Caco-2 (cell line): ENCODE measurements around the gene CORO7. TPM values are rescaled to one million over a fixed set of nuclear protein-coding genes. Genes with fewer than 3 reads are reported as not detected.
"Not testable (repeated sequence)": the region's sequence is repeated elsewhere in the genome, so short reads cannot be mapped to it uniquely, and the experiment has no call there.

Experiments used
- BruUV-seq: library from RNA; stranded (reverse); fragments of 400-500 nt; replicated peaks from 2 replicates; lab custom pipeline; 2021; lab: Mats Ljungman, UMichigan
- CTCF ChIA-PET: fragments of 300-600 bp; sonication (Branson Sonifier 250); formaldehyde crosslinking; loops from one replicate; lab custom pipeline; 2022; ENCODE audit warnings: antibody characterized with exemption; lab: Charles Lee
- POLR2A ChIA-PET: fragments of 300-600 bp; sonication (Branson Sonifier 250); formaldehyde crosslinking; loops from one replicate; lab custom pipeline; 2022; ENCODE audit warnings: antibody characterized with exemption; lab: Charles Lee
- DNase-seq, 2 experiments: peaks; one replicate each; pipeline versions ENCODE4 v3.0.0 to v3.0.0-alpha.2; 2020 to 2022
- H3K27me3 ChIP-seq: replicated peaks from 2 replicates; pipeline ENCODE4 v1.6.0; 2011; ENCODE audit warnings: low read length; ENCODE audit not compliant: control insufficient read depth, insufficient read depth
- H3K36me3 ChIP-seq: 2 replicates; pipeline ENCODE4 v1.5.1; 2011; ENCODE audit warnings: low read length; ENCODE audit not compliant: control insufficient read depth, insufficient read depth
- H3K4me1 ChIP-seq: fragments of 250-450 bp; sonication (Bioruptor Pico); 2 replicates; pipeline ENCODE4 v1.5.1; 2020; ENCODE audit warnings: mild to moderate bottlenecking
- H3K4me3 ChIP-seq: 2 replicates; pipeline ENCODE4 v1.5.1; 2011; ENCODE audit warnings: low read depth, mild to moderate bottlenecking, control low read depth, low read length
- H3K9me3 ChIP-seq: fragments of 250-450 bp; sonication (Bioruptor Pico); 2 replicates; pipeline ENCODE4 v1.5.1; 2020; ENCODE audit warnings: mild to moderate bottlenecking, moderate library complexity
- H3K27ac Mint-ChIP-seq: one replicate; pipeline ENCODE4 v1.8.0; 2022; ENCODE audit warnings: mixed read lengths; ENCODE audit not compliant: unreplicated experiment
- H3K27me3 Mint-ChIP-seq: one replicate; pipeline ENCODE4 v1.8.0; 2022; ENCODE audit warnings: mixed read lengths; ENCODE audit not compliant: insufficient read depth, unreplicated experiment
- H3K36me3 Mint-ChIP-seq: one replicate; pipeline ENCODE4 v1.8.0; 2022; ENCODE audit warnings: mild to moderate bottlenecking, mixed read lengths; ENCODE audit not compliant: insufficient read depth, unreplicated experiment
- H3K4me1 Mint-ChIP-seq: one replicate; pipeline ENCODE4 v1.8.0; 2022; ENCODE audit warnings: low read depth, mixed read lengths; ENCODE audit not compliant: unreplicated experiment
- H3K4me3 Mint-ChIP-seq: one replicate; pipeline ENCODE4 v1.8.0; 2022; ENCODE audit warnings: mild to moderate bottlenecking, moderate library complexity, mixed read lengths; ENCODE audit not compliant: unreplicated experiment
- H3K9me3 Mint-ChIP-seq: one replicate; pipeline ENCODE4 v1.8.0; 2022; ENCODE audit warnings: mixed read lengths; ENCODE audit not compliant: unreplicated experiment
- CTCF ChIP-seq, 2 experiments: fragments of 200-600 bp in 1 of 2; IDR thresholded peaks; 1 replicate in 1 of 2; 2 replicates in 1 of 2; pipeline versions ENCODE4 v1.5.1 to v1.8.0; 2011 to 2022; ENCODE audit warnings: antibody characterized with exemption in 1 of 2, control low read depth in 1 of 2, inconsistent platforms in 1 of 2, low read depth in 1 of 2, low read length in 1 of 2, mild to moderate bottlenecking in 1 of 2, moderate library complexity in 1 of 2; ENCODE audit not compliant: insufficient read depth in 1 of 2, severe bottlenecking in 1 of 2, unreplicated experiment in 1 of 2
- intact Hi-C: fragments of 100-400 bp; cut with micrococcal nuclease; formaldehyde crosslinking; loops from one replicate; pipeline ENCODE4 v1.10.0; 2022; ENCODE audit not compliant: unreplicated experiment
- total RNA-seq: library from RNA; stranded (reverse); gene quantifications from 2 replicates; pipeline ENCODE4 v1.2.3, GENCODE V29; 2022

Gene CORO7
- total RNA-seq, 1 experiment from 2014 or later: 23.1 TPM

DNA sequence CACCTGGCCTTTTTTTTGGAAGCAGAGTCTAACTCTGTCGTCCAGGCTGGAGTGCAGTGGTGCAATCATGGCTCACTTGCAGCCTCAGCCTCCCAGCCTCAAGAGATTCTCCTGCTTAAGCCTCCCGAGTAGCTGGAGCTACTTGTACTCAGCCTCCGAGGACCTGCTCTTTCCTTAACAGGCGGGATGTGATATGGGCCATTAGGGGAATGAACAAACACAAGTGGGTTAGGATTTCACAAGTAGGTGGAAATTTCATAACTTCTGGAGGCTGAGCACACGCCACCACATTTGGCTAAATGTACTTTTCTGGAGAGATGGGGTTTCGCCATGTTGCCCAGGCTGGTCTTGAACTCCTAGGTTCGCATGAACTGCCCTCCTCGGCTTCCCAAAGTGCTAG, 69.4 kb downstream of the CORO7 start:
- Mint-ChIP-seq H3K27me3 (no peaks in the 10 kb centered on the region), H3K36me3 (peaks cover 18% of the 10 kb centered on the region), H3K27ac (no peak overlapping the region), H3K9me3 (no peaks in the 10 kb centered on the region), H3K4me1 (no peaks in the 10 kb centered on the region), H3K4me3 (no peak overlapping the region)
- CTCF ChIA-PET: no interaction called here
- Histone ChIP-seq H3K27me3 (no peaks in the 10 kb centered on the region), H3K36me3 (no peaks in the 10 kb centered on the region; the same call in 1 of the 2 replicates), H3K4me3 (no peak overlapping the region), H3K4me1 (no peaks in the 10 kb centered on the region), H3K9me3 (no peaks in the 10 kb centered on the region)
- intact Hi-C loops: no loop called here
- POLR2A ChIA-PET: no interaction called here
- no peak for TF ChIP-seq CTCF (IDR thresholded peaks at IDR 0.05; ENCODE audit: insufficient read depth in 1 of 2, low read depth in 1 of 2, low read length in 1 of 2, severe bottlenecking in 1 of 2, unreplicated experiment in 1 of 2)
- no TSS peak for BruUV-seq
- no peak for DNase-seq

DNA sequence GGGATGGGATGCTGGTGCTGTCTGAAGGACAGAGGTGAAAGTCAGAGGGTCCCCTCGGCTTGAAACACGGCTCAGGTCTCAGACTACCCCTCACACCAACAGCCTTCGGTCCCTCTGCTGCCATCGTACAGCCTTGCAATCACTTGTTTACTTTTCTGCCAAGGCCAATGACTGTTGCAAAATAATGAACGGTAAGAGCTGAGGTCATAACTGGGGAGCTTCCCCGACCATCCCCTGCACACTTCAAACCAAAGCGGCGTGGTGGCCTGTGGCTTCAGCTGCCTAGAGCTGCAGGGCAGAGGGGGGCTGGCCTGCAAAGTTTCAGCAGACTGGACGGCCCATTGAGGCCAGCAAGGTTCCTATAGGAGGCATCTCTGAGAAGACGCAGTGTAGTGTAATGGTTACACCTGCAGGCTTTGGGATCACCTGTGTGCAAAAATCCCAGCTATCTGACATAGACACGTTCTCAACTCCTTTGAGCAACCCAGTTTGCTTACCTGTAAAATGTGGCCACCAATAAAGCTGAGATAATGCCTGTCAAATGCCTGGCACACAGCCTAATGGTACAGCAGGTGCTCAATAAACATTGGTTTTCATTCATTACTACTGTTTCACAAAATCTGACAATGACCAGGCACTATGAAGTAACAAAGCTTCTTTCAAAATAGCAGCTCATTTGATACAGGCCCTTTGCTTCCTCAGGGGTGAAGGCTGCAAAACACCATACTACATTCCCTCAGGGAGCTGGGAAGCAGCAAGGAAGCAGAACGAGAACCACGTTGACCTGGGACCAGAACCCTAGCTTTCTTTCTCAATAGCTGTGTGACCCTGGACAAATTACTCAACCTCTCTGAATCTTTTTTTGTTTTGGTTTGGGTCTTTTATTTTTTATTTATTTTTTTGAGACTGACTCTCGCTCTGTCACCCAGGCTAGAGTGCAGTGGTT, 70.3 kb downstream of the CORO7 start:
- Histone ChIP-seq H3K27me3 (no peaks in the 10 kb centered on the region), H3K4me1 (no peaks in the 10 kb centered on the region), H3K9me3 (no peaks in the 10 kb centered on the region), H3K4me3 (no peak overlapping the region), H3K36me3 (no peaks in the 10 kb centered on the region; the same call in 1 of the 2 replicates)
- no peak for TF ChIP-seq CTCF (IDR thresholded peaks at IDR 0.05; ENCODE audit: insufficient read depth in 1 of 2, low read depth in 1 of 2, low read length in 1 of 2, severe bottlenecking in 1 of 2, unreplicated experiment in 1 of 2)
- peaks cover 16% of the 10 kb centered on the region for H3K36me3 Mint-ChIP-seq
- H3K4me1 Mint-ChIP-seq: no peaks in the 10 kb centered on the region
- no peaks in the 10 kb centered on the region for H3K27me3 Mint-ChIP-seq
- no peak for DNase-seq
- intact Hi-C loops: no loop called here
- POLR2A ChIA-PET: no interaction called here
- BruUV-seq: no TSS peak
- H3K4me3 Mint-ChIP-seq: no peak overlapping the region
- no peaks in the 10 kb centered on the region for H3K9me3 Mint-ChIP-seq
- no peak overlapping the region for H3K27ac Mint-ChIP-seq
- CTCF ChIA-PET: no interaction called here

DNA sequence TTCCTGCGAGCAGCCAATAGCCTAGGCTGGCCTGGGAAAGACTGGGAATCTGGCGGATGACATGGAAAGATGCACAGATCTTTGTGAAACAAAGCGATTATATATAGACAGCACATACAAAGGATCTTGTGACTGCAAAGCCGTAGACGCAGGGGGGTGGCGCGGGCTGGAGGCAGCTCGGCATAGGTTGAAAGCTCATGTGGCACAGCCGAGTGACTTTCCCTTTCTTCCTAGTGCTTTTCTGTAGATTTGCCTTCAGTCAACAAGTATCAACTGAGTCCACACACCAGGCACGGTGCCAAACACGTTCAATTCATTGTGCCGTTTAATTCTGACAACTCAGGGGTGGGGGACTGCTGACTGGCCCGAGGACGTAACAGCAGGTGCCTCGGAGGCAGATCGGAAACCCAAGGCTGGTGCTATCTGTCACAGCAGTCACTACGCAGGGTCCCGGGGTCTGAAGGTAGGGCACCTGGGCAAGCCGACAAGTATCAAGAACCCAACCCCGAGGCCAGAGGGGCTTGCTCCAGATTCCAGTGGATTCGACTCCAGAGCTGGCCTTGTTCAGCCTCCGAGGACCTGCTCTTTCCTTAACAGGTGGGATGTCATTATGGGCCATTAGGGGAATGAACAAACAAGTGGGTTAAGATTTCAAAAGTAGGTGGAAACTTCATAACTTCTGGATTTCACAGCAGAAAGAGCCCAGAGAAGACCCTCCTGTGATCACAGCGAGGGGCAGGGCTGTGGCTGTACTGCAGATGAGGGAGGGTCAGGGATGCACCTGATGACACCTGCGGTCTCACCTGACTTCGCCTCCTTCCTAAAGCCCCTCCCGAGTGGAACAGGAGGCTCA, 71.2 kb downstream of the CORO7 start:
- BruUV-seq: no TSS peak
- no peaks in the 10 kb centered on the region for H3K27me3 Mint-ChIP-seq
- Histone ChIP-seq H3K36me3 (no peaks in the 10 kb centered on the region; the same call in 1 of the 2 replicates), H3K9me3 (no peaks in the 10 kb centered on the region), H3K4me1 (no peaks in the 10 kb centered on the region), H3K4me3 (no peak overlapping the region), H3K27me3 (no peaks in the 10 kb centered on the region)
- no peak for TF ChIP-seq CTCF (IDR thresholded peaks at IDR 0.05; ENCODE audit: insufficient read depth in 1 of 2, low read depth in 1 of 2, low read length in 1 of 2, severe bottlenecking in 1 of 2, unreplicated experiment in 1 of 2)
- POLR2A ChIA-PET: no interaction called here
- CTCF ChIA-PET: no interaction called here
- no peaks in the 10 kb centered on the region for H3K9me3 Mint-ChIP-seq
- peaks cover 19% of the 10 kb centered on the region for H3K36me3 Mint-ChIP-seq
- intact Hi-C loops: no loop called here
- no peak overlapping the region for H3K4me3 Mint-ChIP-seq
- no peak for DNase-seq
- H3K27ac Mint-ChIP-seq: no peak overlapping the region
- H3K4me1 Mint-ChIP-seq: no peaks in the 10 kb centered on the region

DNA sequence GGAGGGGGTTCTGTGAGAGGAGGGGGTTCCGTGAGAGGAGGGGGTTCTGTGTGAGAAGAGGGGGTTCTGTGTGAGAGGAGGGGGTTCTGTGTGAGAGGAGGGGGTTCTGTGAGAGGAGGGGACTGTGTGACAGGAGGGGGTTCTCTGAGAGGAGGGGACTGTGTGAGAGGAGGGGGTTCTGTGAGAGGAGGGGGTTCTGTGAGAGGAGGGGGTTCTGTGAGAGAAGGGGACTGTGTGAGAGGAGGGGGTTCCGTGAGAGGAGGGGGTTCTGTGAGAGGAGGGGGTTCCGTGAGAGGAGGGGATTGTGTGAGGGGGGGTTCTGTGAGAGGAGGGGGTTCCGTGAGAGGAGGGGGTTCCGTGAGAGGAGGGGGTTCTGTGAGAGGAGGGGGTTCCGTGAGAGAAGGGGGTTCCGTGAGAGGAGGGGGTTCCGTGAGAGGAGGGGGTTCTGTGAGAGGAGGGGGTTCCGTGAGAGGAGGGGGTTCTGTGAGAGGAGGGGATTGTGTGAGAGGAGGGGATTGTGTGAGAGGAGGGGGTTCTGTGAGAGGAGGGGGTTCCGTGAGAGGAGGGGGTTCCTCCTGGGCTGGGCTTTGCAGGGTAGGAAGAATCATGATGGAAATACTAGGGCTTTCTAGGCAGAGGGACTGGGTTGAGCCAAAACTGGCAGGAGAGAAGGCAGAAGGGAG, 72.0 kb downstream of the CORO7 start:
- H3K27me3 ChIP-seq, H3K4me1 ChIP-seq, H3K4me1 Mint-ChIP-seq, H3K36me3 ChIP-seq, POLR2A ChIA-PET, DNase-seq, H3K4me3 ChIP-seq, BruUV-seq, H3K27me3 Mint-ChIP-seq, H3K9me3 ChIP-seq, H3K4me3 Mint-ChIP-seq, CTCF ChIA-PET, H3K9me3 Mint-ChIP-seq, H3K27ac Mint-ChIP-seq, intact Hi-C loops: not testable (repeated sequence)
- peaks cover 26% of the 10 kb centered on the region for H3K36me3 Mint-ChIP-seq
